Measurements from ENCODE around the gene GGT1. TPM values are rescaled to one million over a fixed set of nuclear protein-coding genes. Genes with fewer than 3 reads are reported as not detected.
A peak's percentile ranks its signal among the peaks of the same experiment; 100 is the strongest.
"Not testable (repeated sequence)": the region's sequence is repeated elsewhere in the genome, so short reads cannot be mapped to it uniquely, and the experiment has no call there.

GGT1 gene
- total and polyA plus RNA-seq, 7 donors = 2.9 to 33.1 (median 5.4) TPM

GRCh38 chr22:24593836-24594568, 9.0 kb upstream of the GGT1 start:
- WGBS, 2 donors = 34 to 72% methylated on average over 16 of the region's 16 CpGs
- intact Hi-C loops (cut with DNase I) = loop anchor here (2.0 kb wide), 1 partner anchor 39 kb away; the partner anchor contains the start of genes GUCD1 and SNRPD3
- Histone ChIP-seq H3K36me3 (peaks cover 0 to 7% (median 5%) of the 10 kb centered on the region in 4 donors), H3K27ac (peak overlapping the region; percentile 79 to 88 (median 84)), H3K4me1 (peaks cover 0 to 21% (median 12%) of the 10 kb centered on the region in 4 donors), H3K4me3 (no peak overlapping the region), H3K27me3 (no peaks in the 10 kb centered on the region), H3K9me3 (no peaks in the 10 kb centered on the region)
- no peak for DNase-seq
- TF ChIP-seq POLR2A (IDR thresholded peaks at IDR 0.05) (no peak), EP300 (IDR thresholded peaks at IDR 0.05) (no peak), POLR2AphosphoS5 (IDR thresholded peaks at IDR 0.05) (no peak), CTCF (IDR thresholded peaks at IDR 0.05) (no peak)

- TF ChIP-seq CTCF (IDR thresholded peaks at IDR 0.05) (no peak), POLR2A (IDR thresholded peaks at IDR 0.05) (no peak), POLR2AphosphoS5 (IDR thresholded peaks at IDR 0.05) (no peak), EP300 (IDR thresholded peaks at IDR 0.05) (no peak)
- Histone ChIP-seq H3K4me3 (no peak overlapping the region), H3K4me1 (peaks cover 0 to 21% (median 12%) of the 10 kb centered on the region in 4 donors), H3K36me3 (peaks cover 0 to under 1% (median 0%) of the 10 kb centered on the region in 4 donors), H3K9me3 (no peaks in the 10 kb centered on the region), H3K27me3 (no peaks in the 10 kb centered on the region), H3K27ac (no peak overlapping the region)
- WGBS, 2 donors = 58 to 81% methylated on average over 7 of the region's 7 CpGs
- intact Hi-C loops (cut with DNase I) = no loop called here
- no peak for DNase-seq
Observed at GRCh38 chr22:24594569-24595120, 8.3 kb upstream of the GGT1 start.

GRCh38 chr22:24595228-24595627, 7.8 kb upstream of the GGT1 start:
- Histone ChIP-seq H3K4me1 (peaks cover 0 to 21% (median 12%) of the 10 kb centered on the region in 4 donors), H3K27me3 (no peaks in the 10 kb centered on the region), H3K27ac (no peak overlapping the region), H3K4me3 (no peak overlapping the region), H3K9me3 (no peaks in the 10 kb centered on the region), H3K36me3 (no peaks in the 10 kb centered on the region)
- WGBS, 2 donors = 94% methylated on average over 6 of the region's 6 CpGs
- TF ChIP-seq CTCF (IDR thresholded peaks at IDR 0.05) (no peak), EP300 (IDR thresholded peaks at IDR 0.05) (no peak), POLR2AphosphoS5 (IDR thresholded peaks at IDR 0.05) (no peak)
- intact Hi-C loops (cut with DNase I) = no loop called here
- DNase-seq = no peak

- Histone ChIP-seq H3K36me3 (no peaks in the 10 kb centered on the region), H3K27me3 (no peaks in the 10 kb centered on the region), H3K4me3 (no peak overlapping the region), H3K4me1 (peaks cover 0 to 21% (median 12%) of the 10 kb centered on the region in 4 donors), H3K27ac (no peak overlapping the region), H3K9me3 (no peaks in the 10 kb centered on the region)
- WGBS, 2 donors = 92 to 96% methylated on average over 4 of the region's 4 CpGs
- peak; percentile 46 for DNase-seq
- no peak for TF ChIP-seq POLR2A (IDR thresholded peaks at IDR 0.05)
- TF ChIP-seq POLR2AphosphoS5 (IDR thresholded peaks at IDR 0.05) = no peak
- no peak for TF ChIP-seq CTCF (IDR thresholded peaks at IDR 0.05)
- no peak for TF ChIP-seq EP300 (IDR thresholded peaks at IDR 0.05)
- intact Hi-C loops (cut with DNase I) = no loop called here
Observed at GRCh38 chr22:24595863-24596262, 7.1 kb upstream of the GGT1 start.

GRCh38 chr22:24597076-24597475, 5.9 kb upstream of the GGT1 start:
- H3K36me3 ChIP-seq; intact Hi-C loops (cut with DNase I); H3K4me3 ChIP-seq; H3K27me3 ChIP-seq; H3K27ac ChIP-seq; H3K9me3 ChIP-seq: not testable (repeated sequence)
- DNase-seq = peak; percentile 22
- H3K4me1 ChIP-seq = peaks cover 0 to 21% (median 12%) of the 10 kb centered on the region in 4 donors
- WGBS, 2 donors = 85 to 94% methylated on average over 9 of the region's 9 CpGs
